ENCODE data around the gene CITED4.

The CITED4 gene

GRCh38 chr1:40841602-40842001, 20.6 kb downstream of the CITED4 start:
- no peak overlapping the region for H3K4me3 ChIP-seq
- no peaks in the 10 kb centered on the region for H3K4me1 ChIP-seq
- H3K9me3 ChIP-seq = peaks cover 0 to 8% (median 0%) of the 10 kb centered on the region in 3 donors
- H3K27me3 ChIP-seq = no peaks in the 10 kb centered on the region
- DNase-seq = no peak
- no peak for TF ChIP-seq CTCF (IDR thresholded peaks at IDR 0.05)
- H3K27ac ChIP-seq = no peak overlapping the region
- H3K36me3 ChIP-seq = peaks cover 4 to 25% (median 18%) of the 10 kb centered on the region in 3 donors
- intact Hi-C loops (cut with DNase I; ENCODE audit: low total_unique reads) = no loop called here

- no peak for DNase-seq
- TF ChIP-seq CTCF (IDR thresholded peaks at IDR 0.05) = no peak
- Histone ChIP-seq H3K9me3 (peaks cover 0 to 8% (median 0%) of the 10 kb centered on the region in 3 donors), H3K27ac (no peak overlapping the region), H3K4me3 (no peak overlapping the region), H3K27me3 (no peaks in the 10 kb centered on the region), H3K36me3 (peaks cover 4 to 30% (median 20%) of the 10 kb centered on the region in 3 donors), H3K4me1 (no peaks in the 10 kb centered on the region)
- intact Hi-C loops (cut with DNase I; ENCODE audit: low total_unique reads) = no loop called here
Measured at GRCh38 chr1:40840526-40841323, 21.4 kb downstream of the CITED4 start.

- no peaks in the 10 kb centered on the region for H3K27me3 ChIP-seq
- intact Hi-C loops (cut with DNase I; ENCODE audit: low total_unique reads) = no loop called here
- no peak overlapping the region for H3K4me3 ChIP-seq
- no peaks in the 10 kb centered on the region for H3K4me1 ChIP-seq
- peaks cover 9 to 38% (median 28%) of the 10 kb centered on the region in 3 donors for H3K36me3 ChIP-seq
- peaks cover 0 to 8% (median 0%) of the 10 kb centered on the region in 3 donors for H3K9me3 ChIP-seq
- DNase-seq = no peak
- no peak overlapping the region for H3K27ac ChIP-seq
- TF ChIP-seq CTCF (IDR thresholded peaks at IDR 0.05) = no peak
Measured at GRCh38 chr1:40839943-40840335, 22.2 kb downstream of the CITED4 start.

- Histone ChIP-seq H3K36me3 (peaks cover 9 to 42% (median 32%) of the 10 kb centered on the region in 3 donors), H3K4me1 (no peaks in the 10 kb centered on the region), H3K27me3 (no peaks in the 10 kb centered on the region), H3K27ac (no peak overlapping the region), H3K9me3 (peaks cover 0 to 8% (median 0%) of the 10 kb centered on the region in 3 donors), H3K4me3 (no peak overlapping the region)
- no peak for DNase-seq
- no peak for TF ChIP-seq CTCF (IDR thresholded peaks at IDR 0.05)
- intact Hi-C loops (cut with DNase I; ENCODE audit: low total_unique reads) = no loop called here
Measured at GRCh38 chr1:40838980-40839942, 22.9 kb downstream of the CITED4 start.

- TF ChIP-seq CTCF (IDR thresholded peaks at IDR 0.05) = no peak
- intact Hi-C loops (cut with DNase I; ENCODE audit: low total_unique reads) = no loop called here
- no peak for DNase-seq
Measured at GRCh38 chr1:40838045-40838979, 23.9 kb downstream of the CITED4 start.

More at GRCh38 chr1:40838045-40838979, 23.9 kb downstream of the CITED4 start:
- no peaks in the 10 kb centered on the region for H3K4me1 ChIP-seq
- peaks cover 0 to 8% (median 0%) of the 10 kb centered on the region in 3 donors for H3K9me3 ChIP-seq
- H3K36me3 ChIP-seq = peaks cover 9 to 44% (median 32%) of the 10 kb centered on the region in 3 donors
- no peak overlapping the region for H3K27ac ChIP-seq
- no peak overlapping the region for H3K4me3 ChIP-seq
- no peaks in the 10 kb centered on the region for H3K27me3 ChIP-seq
